SK-N-SH (cell line): ENCODE measurements around the gene MARCHF7. TPM values are rescaled to one million over a fixed set of nuclear protein-coding genes. Genes with fewer than 3 reads are reported as not detected.
A peak's percentile ranks its signal among the peaks of the same experiment; 100 is the strongest.

Experiments
- CTCF ChIA-PET: fragments of 300-600, 350-600 bp; formaldehyde crosslinking; extraction: SDS; loops from one replicate; lab custom pipeline; 2021; lab: Yijun Ruan, JAX
- POLR2A ChIA-PET: fragments of 350-600 bp; sonication (Branson Sonifier 250); formaldehyde crosslinking; extraction: SDS; loops from one replicate; lab custom pipeline; 2020; ENCODE audit warnings: antibody characterized with exemption, inconsistent platforms; lab: Yijun Ruan, JAX
- DNase-seq: peaks from one replicate; pipeline ENCODE4 v3.0.0; 2012
- H2AFZ ChIP-seq: fragments of 200-600 bp; sonication (generic); 2 replicates; pipeline ENCODE4 v1.8.1; 2016; ENCODE audit warnings: antibody characterized with exemption, mild to moderate bottlenecking, low read depth
- H3F3A ChIP-seq: fragments of 200-600 bp; sonication (generic); replicated peaks from 2 replicates; pipeline ENCODE3; 2016; ENCODE audit warnings: antibody characterized with exemption, mild to moderate bottlenecking; ENCODE audit not compliant: insufficient read depth
- H3K27ac ChIP-seq, 2 experiments: fragments of 200-500 bp in 1 of 2; fragments of 200-600 bp in 1 of 2; sonication (Bioruptor generic) in 1 of 2; sonication (generic), shearing (Covaris generic) in 1 of 2; 2 replicates each; pipeline versions ENCODE4 v1.5.1 to v1.6.1; 2014 to 2016; ENCODE audit warnings: low read depth in 2 of 2, inconsistent platforms in 1 of 2, low read length in 1 of 2, mild to moderate bottlenecking in 1 of 2, mixed read lengths in 1 of 2
- H3K27me3 ChIP-seq: fragments of 200-600 bp; sonication (generic), shearing (Covaris generic); 2 replicates; pipeline ENCODE4 v1.6.1; 2016; ENCODE audit warnings: mixed run types; ENCODE audit not compliant: insufficient read depth
- H3K36me3 ChIP-seq, 2 experiments: fragments of 200-500 bp in 1 of 2; fragments of 200-600 bp in 1 of 2; sonication (Bioruptor generic) in 1 of 2; sonication (generic) in 1 of 2; replicated peaks in 1 of 2; 2 replicates each; pipeline versions ENCODE3 to v1.5.1; 2014 to 2016; ENCODE audit warnings: low read length in 1 of 2, mild to moderate bottlenecking in 1 of 2; ENCODE audit not compliant: insufficient read depth in 2 of 2, control insufficient read depth in 1 of 2
- H3K4me1 ChIP-seq, 2 experiments: fragments of 200-500 bp in 1 of 2; fragments of 200-600 bp in 1 of 2; sonication (Bioruptor generic) in 1 of 2; sonication (generic), shearing (Covaris generic) in 1 of 2; 2 replicates each; pipeline versions ENCODE4 v1.5.1 to v1.6.1; 2014 to 2016; ENCODE audit warnings: low read depth in 1 of 2, low read length in 1 of 2, mixed run types in 1 of 2; ENCODE audit not compliant: insufficient read depth in 2 of 2, control insufficient read depth in 1 of 2
- H3K4me2 ChIP-seq: fragments of 200-600 bp; sonication (generic), shearing (Covaris generic); 2 replicates; pipeline ENCODE4 v1.6.1; 2017; ENCODE audit warnings: mixed run types
- H3K4me3 ChIP-seq, 2 experiments: fragments of 200-500 bp in 1 of 2; fragments of 200-600 bp in 1 of 2; sonication (Bioruptor generic) in 1 of 2; sonication (generic), shearing (Covaris generic) in 1 of 2; 2 replicates each; pipeline versions ENCODE4 v1.5.1 to v1.8.1; 2014 to 2016; ENCODE audit warnings: low read depth in 2 of 2, inconsistent platforms in 1 of 2, low read length in 1 of 2, mild to moderate bottlenecking in 1 of 2, mixed read lengths in 1 of 2, moderate library complexity in 1 of 2
- H3K79me2 ChIP-seq: fragments of 200-600 bp; sonication (generic); 2 replicates; pipeline ENCODE4 v1.8.1; 2017; ENCODE audit warnings: mild to moderate bottlenecking; ENCODE audit not compliant: insufficient read depth
- H3K9ac ChIP-seq: fragments of 200-600 bp; sonication (generic); 2 replicates; pipeline ENCODE4 v1.6.1; 2017; ENCODE audit warnings: mixed run types
- H3K9me2 ChIP-seq: fragments of 200-600 bp; sonication (generic); 2 replicates; pipeline ENCODE4 v1.6.1; 2017; ENCODE audit warnings: mixed run types
- H3K9me3 ChIP-seq: fragments of 200-600 bp; sonication (generic); 2 replicates; pipeline ENCODE4 v1.6.1; 2017; ENCODE audit warnings: mixed run types, mild to moderate bottlenecking, moderate library complexity
- H4K20me1 ChIP-seq: fragments of 200-600 bp; sonication (generic); 2 replicates; pipeline ENCODE4 v1.6.1; 2017; ENCODE audit warnings: mild to moderate bottlenecking, mixed run types; ENCODE audit not compliant: insufficient read depth
- ELF1 ChIP-seq: IDR thresholded peaks from 2 replicates; pipeline ENCODE4 v1.4.0; 2012
- EP300 ChIP-seq, 2 experiments: IDR thresholded peaks; 2 replicates each; pipeline versions ENCODE4 v1.4.0 to v1.6.1; 2012; ENCODE audit warnings: borderline replicate concordance in 1 of 2, low read depth in 1 of 2, low read length in 1 of 2
- FOSL2 ChIP-seq: IDR thresholded peaks from 2 replicates; pipeline ENCODE4 v1.4.0; 2012; ENCODE audit warnings: low read depth, mild to moderate bottlenecking, moderate library complexity, borderline replicate concordance
- FOXJ3 ChIP-seq: sonication (generic); formaldehyde crosslinking; IDR thresholded peaks from 2 replicates; pipeline ENCODE4 v1.5.1; 2020; ENCODE audit warnings: mild to moderate bottlenecking, missing genetic modification reagents
- JUND ChIP-seq: IDR thresholded peaks from 2 replicates; pipeline ENCODE4 v1.4.0; 2012
- NFIC ChIP-seq: IDR thresholded peaks from 2 replicates; pipeline ENCODE4 v1.4.0; 2012; ENCODE audit warnings: borderline replicate concordance
- PBX3 ChIP-seq: IDR thresholded peaks from 2 replicates; pipeline ENCODE4; 2012
- SIN3A ChIP-seq: IDR thresholded peaks from 2 replicates; pipeline ENCODE4 v1.6.1; 2012; ENCODE audit warnings: low read depth, mild to moderate bottlenecking, low read length, moderate library complexity, borderline replicate concordance
- TCF12 ChIP-seq: IDR thresholded peaks from 2 replicates; pipeline ENCODE4 v1.4.0; 2012
- USF2 ChIP-seq: fragments of 150-350 bp; IDR thresholded peaks from 2 replicates; pipeline ENCODE4 v1.6.1; 2017; ENCODE audit warnings: antibody characterized with exemption, low read length, low read depth, borderline replicate concordance
- ZBTB33 ChIP-seq: IDR thresholded peaks from 2 replicates; pipeline ENCODE4 v1.4.0; 2012; ENCODE audit warnings: low read depth, borderline replicate concordance
- WGBS: methylation state at CpG from one replicate; pipeline ENCODE4 v1.1.6; 2017; ENCODE audit warnings: low lambda C conversion rate; 5-methylcytosine and 5-hydroxymethylcytosine counted together
- polyA plus RNA-seq, 3 experiments: library from polyadenylated mRNA; depleted of rRNA; stranded (reverse); fragments of >200 nt; gene quantifications; 2 replicates each; pipeline ENCODE4 v1.2.3, GENCODE V29; 2012

The MARCHF7 gene
- polyA plus RNA-seq, 1 of the 3 experiments (the other 2 are of a cell fraction), result 20.3 TPM

GRCh38 chr2:159684796-159685195 lies 27.5 kb upstream of the MARCHF7 start:
- TF ChIP-seq ZBTB33, result no peak
- 0 out of 2 replicates have a peak, but pooled peaks have one; percentile 10 for TF ChIP-seq JUND
- CTCF ChIA-PET, result no interaction called here
- no peaks in the 10 kb centered on the region for H3K9me2 ChIP-seq

GRCh38 chr2:159694500-159695040 lies 17.7 kb upstream of the MARCHF7 start:
- Histone ChIP-seq H3K4me2 (no peak overlapping the region), H3K9ac (no peak overlapping the region), H4K20me1 (no peaks in the 10 kb centered on the region), H3K27me3 (no peaks in the 10 kb centered on the region), H3K27ac (no peak overlapping the region), H3K4me3 (no peak overlapping the region), H3K79me2 (no peaks in the 10 kb centered on the region; the same call in 1 of the 2 replicates), H3K9me3 (no peaks in the 10 kb centered on the region), H3K9me2 (no peaks in the 10 kb centered on the region), H3K36me3 (no peaks in the 10 kb centered on the region), H3F3A (no peaks in the 10 kb centered on the region), H3K4me1 (no peaks in the 10 kb centered on the region), H2AFZ (no peak overlapping the region)
- DNase-seq, result no peak
- 100% methylated on average over 1 of the region's 1 CpG for WGBS
- CTCF ChIA-PET, result no interaction called here
- TF ChIP-seq FOSL2, result no peak
- no peak for TF ChIP-seq FOXJ3 (CRISPR knock-in tag)
- no peak for TF ChIP-seq NFIC
- TF ChIP-seq JUND, result no peak
- TF ChIP-seq TCF12, result no peak
- TF ChIP-seq ELF1, result no peak
- no peak for TF ChIP-seq EP300 (IDR thresholded peaks at IDR 0.05; ENCODE audit: borderline replicate concordance in 1 of 2, low read depth in 1 of 2, low read length in 1 of 2)
- no peak for TF ChIP-seq SIN3A
- TF ChIP-seq USF2, result no peak
- TF ChIP-seq PBX3, result no peak
- POLR2A ChIA-PET, result no interaction called here

More at GRCh38 chr2:159684796-159685195, 27.5 kb upstream of the MARCHF7 start:
- H3K4me3 ChIP-seq, result no peak overlapping the region
- no peak overlapping the region for H3K9ac ChIP-seq
- H3K9me3 ChIP-seq, result no peaks in the 10 kb centered on the region
- no peak overlapping the region for H2AFZ ChIP-seq
- no peaks in the 10 kb centered on the region; a peak in 1 of 4 replicates for H3K4me1 ChIP-seq
- H3K4me2 ChIP-seq, result no peak overlapping the region
- H3K79me2 ChIP-seq, result no peaks in the 10 kb centered on the region
- no peak for DNase-seq
- H3F3A ChIP-seq, result peaks cover 12% of the 10 kb centered on the region
- no peak overlapping the region for H3K27ac ChIP-seq
- no peaks in the 10 kb centered on the region for H4K20me1 ChIP-seq
- no peaks in the 10 kb centered on the region for H3K27me3 ChIP-seq
- no peaks in the 10 kb centered on the region for H3K36me3 ChIP-seq
- POLR2A ChIA-PET, result no interaction called here
